Measurements from ENCODE around the gene MRM2.

MRM2 gene

GRCh38 chr7:2191016-2191415 is 51.0 kb downstream of the MRM2 start:
- Mint-ChIP-seq H3K27ac (no peak overlapping the region), H3K36me3 (ENCODE audit: low read depth) (peaks cover 41% of the 10 kb centered on the region), H3K4me3 (no peak overlapping the region), H3K4me1 (no peaks in the 10 kb centered on the region), H3K9me3 (peaks cover 9% of the 10 kb centered on the region), H3K27me3 (no peaks in the 10 kb centered on the region)
- ATAC-seq: no peak
- DNase-seq: no peak

GRCh38 chr7:2190531-2190930 is 51.5 kb downstream of the MRM2 start:
- no peak overlapping the region for H3K4me3 Mint-ChIP-seq
- no peaks in the 10 kb centered on the region for H3K27me3 Mint-ChIP-seq
- DNase-seq (no peak), ATAC-seq (no peak)
- peaks cover 37% of the 10 kb centered on the region for H3K36me3 Mint-ChIP-seq (ENCODE audit: low read depth)
- no peak overlapping the region for H3K27ac Mint-ChIP-seq
- no peaks in the 10 kb centered on the region for H3K4me1 Mint-ChIP-seq
- H3K9me3 Mint-ChIP-seq: peaks cover 9% of the 10 kb centered on the region

- peaks cover 46% of the 10 kb centered on the region for H3K36me3 Mint-ChIP-seq (ENCODE audit: low read depth)
- no peaks in the 10 kb centered on the region for H3K4me1 Mint-ChIP-seq
- no peak overlapping the region for H3K4me3 Mint-ChIP-seq
- ATAC-seq (no peak), DNase-seq (no peak)
- no peak overlapping the region for H3K27ac Mint-ChIP-seq
- H3K27me3 Mint-ChIP-seq: no peaks in the 10 kb centered on the region
- H3K9me3 Mint-ChIP-seq: peaks cover 9% of the 10 kb centered on the region
These were observed 55.8 kb downstream of the MRM2 start for GRCh38 chr7:2186166-2186565.

GRCh38 chr7:2185715-2186114 is 56.3 kb downstream of the MRM2 start:
- ATAC-seq (no peak), DNase-seq (no peak)
- H3K27me3 Mint-ChIP-seq: no peaks in the 10 kb centered on the region
- no peaks in the 10 kb centered on the region for H3K4me1 Mint-ChIP-seq
- peaks cover 9% of the 10 kb centered on the region for H3K9me3 Mint-ChIP-seq
- H3K36me3 Mint-ChIP-seq (ENCODE audit: low read depth): peaks cover 43% of the 10 kb centered on the region
- H3K4me3 Mint-ChIP-seq: no peak overlapping the region
- H3K27ac Mint-ChIP-seq: no peak overlapping the region
